ENCODE results near the gene CHIC2.
"Not testable (repeated sequence)": the region's sequence is repeated elsewhere in the genome, so short reads cannot be mapped to it uniquely, and the experiment has no call there.

The CHIC2 gene

GRCh38 chr4:54064317-54065111 lies at the start of gene CHIC2:
TSS of gene CHIC2 (minus strand) at chr4:54064605. CDS start at chr4:54064300, 305 bp downstream.
- H3K27ac Mint-ChIP-seq, result peak within 1 kb of the TSS; percentile 94
- no peaks in the 10 kb centered on the region for H3K27me3 Mint-ChIP-seq
- peak within 1 kb of the TSS; percentile 90 for H3K4me3 Mint-ChIP-seq
- peaks cover 34% of the 10 kb centered on the region for H3K4me1 Mint-ChIP-seq
- DNase-seq (ENCODE audit: low spot score in 2 of 2) (peak; percentile 96), ATAC-seq (ENCODE audit: low read depth) (peak; percentile 91)
- no peaks in the 10 kb centered on the region for H3K36me3 Mint-ChIP-seq
- H3K9me3 Mint-ChIP-seq, result no peaks in the 10 kb centered on the region

- H3K27ac Mint-ChIP-seq; H3K36me3 Mint-ChIP-seq; H3K4me3 Mint-ChIP-seq; DNase-seq (ENCODE audit: low spot score in 2 of 2); ATAC-seq (ENCODE audit: low read depth); H3K4me1 Mint-ChIP-seq; H3K9me3 Mint-ChIP-seq: not testable (repeated sequence)
- peaks cover 22% of the 10 kb centered on the region for H3K27me3 Mint-ChIP-seq
Measured at GRCh38 chr4:54113206-54113605, 48.8 kb upstream of the CHIC2 start.

- H3K27ac Mint-ChIP-seq, result no peak overlapping the region
- H3K4me3 Mint-ChIP-seq, result no peak overlapping the region
- DNase-seq (ENCODE audit: low spot score in 2 of 2) (no peak), ATAC-seq (ENCODE audit: low read depth) (no peak)
- H3K9me3 Mint-ChIP-seq, result no peaks in the 10 kb centered on the region
- H3K27me3 Mint-ChIP-seq, result peaks cover 31% of the 10 kb centered on the region
- H3K36me3 Mint-ChIP-seq, result no peaks in the 10 kb centered on the region
- H3K4me1 Mint-ChIP-seq, result peaks cover 6% of the 10 kb centered on the region
Measured at GRCh38 chr4:54110019-54110416, 45.6 kb upstream of the CHIC2 start.

- peaks cover 34% of the 10 kb centered on the region for H3K27me3 Mint-ChIP-seq
- no peak overlapping the region for H3K27ac Mint-ChIP-seq
- peaks cover 6% of the 10 kb centered on the region for H3K4me1 Mint-ChIP-seq
- DNase-seq (ENCODE audit: low spot score in 2 of 2), result no peak
- H3K36me3 Mint-ChIP-seq, result no peaks in the 10 kb centered on the region
- H3K9me3 Mint-ChIP-seq, result no peaks in the 10 kb centered on the region
- ATAC-seq (ENCODE audit: low read depth), result no peak
- H3K4me3 Mint-ChIP-seq, result no peak overlapping the region
Measured at GRCh38 chr4:54109241-54110018, 45.0 kb upstream of the CHIC2 start.

- no peak for ATAC-seq (ENCODE audit: low read depth)
- Mint-ChIP-seq H3K27ac (no peak overlapping the region), H3K4me1 (peaks cover 6% of the 10 kb centered on the region), H3K36me3 (no peaks in the 10 kb centered on the region), H3K4me3 (peak overlapping the region; percentile 74), H3K9me3 (no peaks in the 10 kb centered on the region), H3K27me3 (peaks cover 36% of the 10 kb centered on the region)
- DNase-seq (ENCODE audit: low spot score in 2 of 2), result no peak
Measured at GRCh38 chr4:54107951-54108748, 43.7 kb upstream of the CHIC2 start.

- Mint-ChIP-seq H3K4me1 (peaks cover 20% of the 10 kb centered on the region), H3K4me3 (no peak overlapping the region), H3K27me3 (peaks cover 36% of the 10 kb centered on the region), H3K27ac (no peak overlapping the region), H3K36me3 (no peaks in the 10 kb centered on the region), H3K9me3 (no peaks in the 10 kb centered on the region)
- DNase-seq (ENCODE audit: low spot score in 2 of 2), result no peak
- no peak for ATAC-seq (ENCODE audit: low read depth)
Measured at GRCh38 chr4:54104907-54105306, 40.5 kb upstream of the CHIC2 start.

- H3K27me3 Mint-ChIP-seq, result peaks cover 39% of the 10 kb centered on the region
- DNase-seq (ENCODE audit: low spot score in 2 of 2), result no peak
- no peak overlapping the region for H3K4me3 Mint-ChIP-seq
- H3K27ac Mint-ChIP-seq, result no peak overlapping the region
- ATAC-seq (ENCODE audit: low read depth), result no peak
- peaks cover 22% of the 10 kb centered on the region for H3K4me1 Mint-ChIP-seq
- H3K36me3 Mint-ChIP-seq, result no peaks in the 10 kb centered on the region
- no peaks in the 10 kb centered on the region for H3K9me3 Mint-ChIP-seq
Measured at GRCh38 chr4:54103190-54103574, 38.8 kb upstream of the CHIC2 start.

GRCh38 chr4:54102531-54103106 lies 38.2 kb upstream of the CHIC2 start:
- Mint-ChIP-seq H3K4me1 (peaks cover 22% of the 10 kb centered on the region), H3K9me3 (no peaks in the 10 kb centered on the region), H3K27me3 (peaks cover 38% of the 10 kb centered on the region), H3K36me3 (no peaks in the 10 kb centered on the region), H3K27ac (no peak overlapping the region), H3K4me3 (peak overlapping the region; percentile 30)
- ATAC-seq (ENCODE audit: low read depth) (no peak), DNase-seq (ENCODE audit: low spot score in 2 of 2) (no peak)

GRCh38 chr4:54101190-54102041 lies 37.0 kb upstream of the CHIC2 start:
- DNase-seq (ENCODE audit: low spot score in 2 of 2) (no peak), ATAC-seq (ENCODE audit: low read depth) (no peak)
- H3K9me3 Mint-ChIP-seq, result no peaks in the 10 kb centered on the region
- H3K4me1 Mint-ChIP-seq, result peaks cover 22% of the 10 kb centered on the region
- peaks cover 44% of the 10 kb centered on the region for H3K27me3 Mint-ChIP-seq
- no peaks in the 10 kb centered on the region for H3K36me3 Mint-ChIP-seq
- peak overlapping the region; percentile 53 for H3K4me3 Mint-ChIP-seq
- no peak overlapping the region for H3K27ac Mint-ChIP-seq

GRCh38 chr4:54100595-54101189 lies 36.3 kb upstream of the CHIC2 start:
- Mint-ChIP-seq H3K9me3 (no peaks in the 10 kb centered on the region), H3K36me3 (no peaks in the 10 kb centered on the region), H3K4me1 (peaks cover 22% of the 10 kb centered on the region), H3K27me3 (peaks cover 47% of the 10 kb centered on the region), H3K27ac (no peak overlapping the region), H3K4me3 (peak overlapping the region; percentile 61)
- ATAC-seq (ENCODE audit: low read depth) (peak; percentile 38), DNase-seq (ENCODE audit: low spot score in 2 of 2) (no peak)

- Mint-ChIP-seq H3K4me3 (peak within 1 kb of the TSS; percentile 68), H3K27ac (no peak within 1 kb of the TSS), H3K36me3 (no peaks in the 10 kb centered on the region), H3K9me3 (no peaks in the 10 kb centered on the region), H3K27me3 (peaks cover 46% of the 10 kb centered on the region), H3K4me1 (peaks cover 22% of the 10 kb centered on the region)
- DNase-seq (ENCODE audit: low spot score in 2 of 2) (no peak), ATAC-seq (ENCODE audit: low read depth) (no peak)
Measured at GRCh38 chr4:54099748-54100574, 35.6 kb upstream of the CHIC2 start, which contains the start of gene GSX2. TSS of gene GSX2 (plus strand) at chr4:54100163. CDS start at chr4:54100345, 182 bp downstream.

GRCh38 chr4:54099287-54099747 lies 34.9 kb upstream of the CHIC2 start:
- Mint-ChIP-seq H3K36me3 (no peaks in the 10 kb centered on the region), H3K4me1 (peaks cover 22% of the 10 kb centered on the region), H3K4me3 (peak overlapping the region; percentile 68), H3K27me3 (peaks cover 45% of the 10 kb centered on the region), H3K27ac (no peak overlapping the region), H3K9me3 (no peaks in the 10 kb centered on the region)
- DNase-seq (ENCODE audit: low spot score in 2 of 2), result no peak
- ATAC-seq (ENCODE audit: low read depth), result no peak

Measured in memory B cell (primary cell).